IPS-18c (cell line): ENCODE data around the gene INVS.
"Not testable (repeated sequence)": the region's sequence is repeated elsewhere in the genome, so short reads cannot be mapped to it uniquely, and the experiment has no call there.

Experiments
- H3K4me3 ChIP-seq: 2 replicates; pipeline ENCODE4 v1.7.0; 2013; ENCODE audit warnings: low read depth, mild to moderate bottlenecking, low read length, moderate library complexity; ENCODE audit not compliant: insufficient read depth
- H3K9me3 ChIP-seq: one replicate; pipeline ENCODE4 v1.6.1; 2013; ENCODE audit warnings: mild to moderate bottlenecking, low read length, moderate library complexity; ENCODE audit not compliant: control insufficient read depth, insufficient read depth

Gene INVS

DNA sequence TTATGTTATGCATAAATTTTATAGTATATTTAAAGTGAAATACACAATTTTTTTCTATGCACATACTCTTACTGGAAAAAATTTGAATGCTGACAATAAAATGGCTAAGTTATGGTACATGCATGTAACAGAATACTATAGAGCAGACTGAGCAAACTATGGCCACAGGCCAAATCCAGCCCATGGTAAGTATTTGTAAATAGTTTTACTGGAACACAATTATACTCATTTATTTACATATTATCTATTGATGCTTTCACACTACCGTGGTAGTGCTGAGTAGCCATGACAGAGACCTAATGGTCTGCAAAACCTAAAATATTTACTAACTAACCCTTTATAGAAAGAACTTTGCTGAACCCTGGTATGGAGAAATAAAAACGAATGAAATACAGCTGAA is 208.0 kb downstream of the INVS start:
- H3K9me3 ChIP-seq: no peaks in the 10 kb centered on the region
- no peak overlapping the region for H3K4me3 ChIP-seq

DNA sequence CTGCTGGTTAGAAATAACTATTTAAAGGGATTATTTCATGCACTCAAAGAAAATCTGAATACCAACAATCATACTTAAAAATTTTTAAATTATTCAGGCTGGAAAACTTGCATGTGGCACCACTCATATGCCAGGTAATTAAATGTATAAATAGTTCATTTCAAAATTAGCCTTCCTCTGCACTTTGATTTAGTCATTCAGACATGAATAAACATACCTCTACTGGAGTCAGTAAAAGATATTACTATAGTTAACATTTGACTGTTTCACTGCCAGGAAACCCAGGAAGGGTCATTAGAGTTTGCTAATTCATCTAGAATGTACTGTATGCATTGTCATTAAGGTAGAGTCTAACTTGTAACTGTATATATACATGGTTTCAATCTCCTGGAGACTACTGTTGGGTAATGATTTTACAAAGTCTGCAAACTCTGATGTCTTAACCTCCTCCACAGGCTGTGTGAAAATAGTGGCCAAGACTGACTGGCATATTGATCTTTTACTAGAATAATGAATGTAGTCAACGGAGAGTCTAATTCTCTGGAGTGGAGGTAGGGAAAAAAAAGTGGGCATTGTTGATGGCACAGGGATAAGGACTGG is 210.0 kb downstream of the INVS start:
- Histone ChIP-seq H3K9me3 (peaks cover 2% of the 10 kb centered on the region), H3K4me3 (no peak overlapping the region)

DNA sequence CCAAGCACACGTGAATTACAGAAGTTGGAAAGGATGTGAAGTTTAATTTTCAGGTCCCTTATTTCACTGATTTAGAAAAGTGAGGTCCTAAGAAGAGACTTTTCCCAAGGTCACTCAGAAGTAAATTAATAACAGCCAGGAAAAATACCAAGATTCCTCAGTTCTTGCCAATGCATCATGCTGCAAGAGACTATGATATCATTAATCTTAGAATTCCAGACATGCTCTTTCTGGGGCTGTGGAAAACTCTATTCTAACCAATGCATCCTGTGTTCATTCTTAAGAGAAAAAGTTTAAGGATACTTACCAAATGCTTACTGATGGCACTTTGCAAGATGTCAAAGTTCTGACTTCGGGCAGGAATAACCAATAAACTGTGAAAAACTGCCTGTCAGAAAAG is 210.9 kb downstream of the INVS start:
- Histone ChIP-seq H3K9me3 (peaks cover 2% of the 10 kb centered on the region), H3K4me3 (no peak overlapping the region)

DNA sequence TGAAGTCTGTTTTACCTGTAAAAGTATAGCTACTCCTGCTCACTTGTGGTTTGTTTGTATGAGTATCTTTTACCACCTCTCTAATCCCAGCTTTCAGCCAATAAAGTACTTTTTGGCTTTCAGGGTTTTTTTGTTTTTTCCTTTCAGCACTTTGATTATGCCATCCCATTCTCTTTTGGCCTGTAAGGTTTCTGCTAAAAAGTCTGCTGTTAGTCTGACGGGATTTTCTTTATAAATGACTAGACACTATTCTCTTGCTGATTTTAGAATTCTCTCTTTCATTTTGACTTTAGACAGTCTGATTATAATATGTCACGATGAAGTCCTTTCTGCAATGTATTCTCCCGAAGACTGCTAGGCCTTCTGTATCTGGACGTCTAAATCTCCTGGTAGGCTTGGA is 216.5 kb downstream of the INVS start:
- no peak overlapping the region for H3K4me3 ChIP-seq
- H3K9me3 ChIP-seq: peaks cover 2% of the 10 kb centered on the region

DNA sequence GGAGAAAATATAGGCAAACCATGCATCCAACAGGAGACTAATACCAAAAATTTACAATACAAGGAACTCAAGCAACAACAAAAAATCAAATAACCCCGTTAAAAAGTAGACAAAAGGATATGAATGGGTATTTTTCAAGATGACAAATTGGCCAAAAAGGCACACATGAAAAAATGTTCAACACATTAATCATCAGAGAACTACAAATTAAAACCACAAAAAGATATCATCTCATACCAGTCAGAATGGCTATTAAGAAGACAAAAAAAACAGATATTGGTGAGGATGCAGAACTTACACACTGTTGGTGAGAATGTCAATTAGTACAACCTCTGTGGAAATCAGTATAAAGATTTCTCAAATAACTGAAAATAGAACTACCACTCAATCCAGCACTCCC is 218.7 kb downstream of the INVS start:
- Histone ChIP-seq H3K9me3 (peaks cover 2% of the 10 kb centered on the region), H3K4me3 (no peak overlapping the region)

DNA sequence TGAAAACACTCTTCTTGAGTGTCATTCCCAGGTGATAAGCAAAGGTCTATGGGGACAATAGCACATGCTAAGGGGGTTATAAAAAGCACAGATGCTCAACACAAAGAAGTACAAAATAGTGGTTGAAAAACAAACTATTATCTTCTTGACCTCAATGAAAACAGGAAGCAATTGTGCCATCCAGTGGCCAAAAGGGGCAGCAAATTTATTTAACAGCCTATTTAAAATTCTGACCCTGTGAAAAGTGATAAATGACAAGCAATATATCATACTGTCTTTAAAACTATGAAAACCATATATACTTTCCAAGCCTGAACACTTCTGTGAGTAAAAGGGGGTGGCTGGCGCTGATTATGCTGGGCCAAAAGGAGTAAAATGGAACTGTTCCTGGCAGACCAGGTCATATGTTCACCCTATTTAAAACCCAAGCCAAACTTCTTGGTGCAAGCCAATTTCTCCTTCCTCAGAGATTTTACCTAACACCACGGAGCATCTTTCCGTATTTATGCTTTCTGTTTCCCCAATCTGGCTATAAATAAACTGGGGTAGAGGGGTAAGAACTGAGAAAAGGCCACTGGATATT is 224.0 kb downstream of the INVS start:
- Histone ChIP-seq H3K9me3 (no peaks in the 10 kb centered on the region), H3K4me3 (no peak overlapping the region)

DNA sequence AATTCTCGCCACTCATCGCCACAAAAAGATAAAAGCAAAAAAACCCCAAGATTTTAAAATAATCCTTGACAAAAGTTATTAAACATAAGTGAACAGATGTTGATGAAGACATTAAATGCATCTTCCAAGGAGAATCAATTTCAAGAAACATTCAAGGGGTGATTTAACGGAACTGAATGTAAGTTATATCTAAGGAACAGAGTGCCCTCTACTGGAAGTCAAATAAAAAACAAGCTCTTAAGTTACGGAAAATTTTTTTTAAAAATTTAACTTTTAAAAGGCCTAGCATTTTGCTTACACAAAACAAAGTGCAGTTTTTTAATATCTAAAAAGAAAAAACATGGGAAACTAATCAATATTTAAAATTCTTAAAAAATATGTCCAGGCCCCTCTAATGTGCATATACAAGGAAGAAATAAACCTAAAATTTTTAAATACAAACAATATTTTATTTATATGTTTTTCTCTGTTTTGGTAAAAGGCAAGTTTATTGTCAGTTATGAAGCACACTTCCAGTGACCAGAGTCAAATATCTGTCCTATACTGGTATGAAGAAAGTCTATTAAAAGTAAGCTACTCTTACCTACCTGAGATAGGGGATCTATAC is 225.7 kb downstream of the INVS start:
- Histone ChIP-seq H3K9me3 (no peaks in the 10 kb centered on the region), H3K4me3 (no peak overlapping the region)

DNA sequence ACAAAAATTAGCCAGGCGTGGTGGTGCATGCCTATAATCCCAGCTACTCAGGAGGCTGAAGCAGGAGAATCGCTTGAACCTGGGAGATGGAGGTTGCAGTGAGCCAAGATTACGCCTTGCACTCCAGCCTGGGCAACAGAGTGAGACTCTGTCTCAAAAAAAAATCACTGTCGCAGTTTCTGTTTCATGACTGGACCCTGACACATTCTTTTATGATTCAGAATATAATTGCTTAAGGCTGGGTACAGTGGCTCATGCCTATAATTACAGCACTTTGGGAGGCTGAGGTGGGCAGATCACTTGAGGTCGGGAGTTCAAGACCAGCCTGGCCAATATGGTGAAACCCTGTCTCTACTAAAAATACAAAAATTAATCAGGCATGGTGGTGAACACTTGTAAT is 239.7 kb downstream of the INVS start:
- not testable (repeated sequence) for H3K4me3 ChIP-seq, H3K9me3 ChIP-seq

DNA sequence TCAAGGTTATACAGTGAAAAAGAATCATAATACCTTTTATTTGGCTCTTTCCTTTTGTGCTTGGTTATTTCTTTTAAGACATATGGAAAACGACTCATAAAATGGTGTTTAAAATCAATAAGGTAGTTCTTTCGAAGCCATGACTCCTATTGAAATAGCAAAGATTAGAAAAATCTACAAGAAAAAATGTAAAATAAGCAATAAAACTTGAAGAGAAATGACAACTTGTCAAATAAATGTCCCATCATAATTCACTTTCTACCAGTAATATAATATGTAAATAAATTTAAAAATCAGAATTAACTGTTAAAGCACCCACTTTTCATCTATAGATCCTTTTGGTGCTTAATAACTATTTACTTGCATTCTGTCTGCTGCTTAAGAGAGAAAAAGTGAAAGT is 241.2 kb downstream of the INVS start:
- Histone ChIP-seq H3K4me3 (no peak overlapping the region), H3K9me3 (no peaks in the 10 kb centered on the region)

DNA sequence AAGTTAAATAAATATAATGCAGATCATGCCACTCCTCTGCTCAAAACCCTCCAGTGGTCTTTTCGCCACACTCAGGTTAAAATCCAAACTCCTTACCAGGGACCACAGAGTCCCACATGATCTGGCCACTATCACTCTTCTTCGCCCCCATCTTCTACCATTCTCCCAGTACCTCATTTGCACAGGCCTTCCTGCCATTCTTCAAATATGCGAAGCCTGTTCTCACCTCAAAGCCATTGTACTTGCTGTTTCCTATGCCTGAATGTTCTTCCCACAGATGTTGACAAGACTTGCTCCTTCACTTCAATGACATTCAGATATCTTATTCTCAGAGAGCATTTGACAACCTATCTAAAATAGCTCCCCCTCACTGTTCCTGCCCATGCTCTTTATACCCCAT is 242.8 kb downstream of the INVS start:
- no peaks in the 10 kb centered on the region for H3K9me3 ChIP-seq
- no peak overlapping the region for H3K4me3 ChIP-seq

DNA sequence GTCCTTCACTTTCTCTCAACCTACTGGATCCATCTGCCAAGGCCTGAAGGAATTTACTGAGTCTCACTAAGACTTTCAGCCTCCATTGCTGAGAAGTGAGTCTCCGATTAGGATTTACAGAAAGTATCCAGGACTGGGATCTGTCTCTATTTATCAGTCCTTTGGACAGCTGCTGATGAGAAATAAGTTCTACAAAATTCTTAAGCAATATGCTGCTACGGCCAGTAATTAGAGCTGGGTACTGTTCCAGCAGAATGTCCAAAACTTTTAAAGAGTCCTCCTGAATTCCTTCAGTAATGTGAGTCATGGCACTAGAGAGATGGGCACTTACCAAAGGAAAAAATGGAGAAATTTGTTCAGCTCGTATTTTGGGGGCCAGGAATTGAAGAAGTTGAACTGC is 247.8 kb downstream of the INVS start:
- Histone ChIP-seq H3K9me3 (no peaks in the 10 kb centered on the region), H3K4me3 (no peak overlapping the region)

DNA sequence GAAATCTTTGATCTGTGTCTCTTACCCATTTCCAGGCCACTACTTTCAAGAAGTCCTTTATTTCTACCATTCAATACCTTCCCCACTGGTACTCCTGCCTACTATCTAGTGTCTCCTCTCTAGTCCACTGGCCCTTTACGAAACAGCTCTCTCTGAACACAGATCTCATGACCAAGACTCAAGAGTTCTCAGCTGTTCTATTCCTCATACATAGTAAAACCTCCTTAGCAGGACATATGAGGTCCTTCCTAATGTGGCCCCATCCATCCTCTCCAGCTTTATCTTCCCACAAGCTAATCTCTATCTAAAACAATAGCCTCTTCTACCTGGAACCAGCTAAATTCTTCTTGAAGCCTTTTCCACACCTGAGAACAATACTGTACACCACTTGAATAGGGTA is 251.1 kb downstream of the INVS start:
- no peaks in the 10 kb centered on the region for H3K9me3 ChIP-seq
- 0 out of 2 replicates have a peak overlapping the region, but pooled peaks have one; percentile 15 for H3K4me3 ChIP-seq
